Endothelial cell of umbilical vein (primary cell): ENCODE data around the gene HDAC1.

Experiments used
- POLR2A ChIP-seq: IDR thresholded peaks from 2 replicates; pipeline ENCODE4 v1.6.1; 2012; ENCODE audit warnings: low read depth, mild to moderate bottlenecking, control low read depth, low read length
- POLR2AphosphoS5 ChIP-seq: IDR thresholded peaks from 2 replicates; pipeline ENCODE4 v1.6.1; 2012; ENCODE audit warnings: low read depth, mild to moderate bottlenecking, control low read depth, low read length, moderate library complexity; ENCODE audit not compliant: insufficient read depth
- TF ChIP-seq, protein P1 (sequence below), 2 donors: IDR thresholded peaks; 1 replicate in 1 of 2; 2 replicates in 1 of 2; pipeline ENCODE4 v1.5.1; 2011; ENCODE audit warnings: low read length in 2 of 2, mild to moderate bottlenecking in 2 of 2, moderate library complexity in 2 of 2, control low read depth in 1 of 2, inconsistent platforms in 1 of 2, low read depth in 1 of 2; ENCODE audit not compliant: insufficient read depth in 1 of 2; ENCODE audit errors: extremely low read depth in 1 of 2

DNA sequence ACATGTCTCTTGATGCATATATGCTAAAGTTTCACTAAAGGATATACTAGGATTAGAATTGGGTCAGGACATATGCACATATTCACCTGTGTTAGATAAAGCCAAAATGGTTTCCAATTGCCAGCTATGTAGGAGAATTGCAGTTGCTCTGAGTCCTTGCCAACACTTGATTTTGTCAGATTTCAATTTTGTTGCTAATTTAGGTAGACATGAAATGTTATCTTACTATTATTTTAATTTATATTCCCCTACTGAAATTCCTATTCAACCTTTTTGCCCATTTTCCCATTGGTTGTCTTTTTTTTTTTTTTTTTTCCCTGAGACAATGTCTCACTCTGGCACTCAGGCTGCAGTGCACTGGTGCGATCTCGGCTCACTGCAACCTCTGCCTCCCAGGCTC, 13.4 kb downstream of the HDAC1 start:
- TF ChIP-seq POLR2A = no peak
- TF ChIP-seq, protein P1, sequence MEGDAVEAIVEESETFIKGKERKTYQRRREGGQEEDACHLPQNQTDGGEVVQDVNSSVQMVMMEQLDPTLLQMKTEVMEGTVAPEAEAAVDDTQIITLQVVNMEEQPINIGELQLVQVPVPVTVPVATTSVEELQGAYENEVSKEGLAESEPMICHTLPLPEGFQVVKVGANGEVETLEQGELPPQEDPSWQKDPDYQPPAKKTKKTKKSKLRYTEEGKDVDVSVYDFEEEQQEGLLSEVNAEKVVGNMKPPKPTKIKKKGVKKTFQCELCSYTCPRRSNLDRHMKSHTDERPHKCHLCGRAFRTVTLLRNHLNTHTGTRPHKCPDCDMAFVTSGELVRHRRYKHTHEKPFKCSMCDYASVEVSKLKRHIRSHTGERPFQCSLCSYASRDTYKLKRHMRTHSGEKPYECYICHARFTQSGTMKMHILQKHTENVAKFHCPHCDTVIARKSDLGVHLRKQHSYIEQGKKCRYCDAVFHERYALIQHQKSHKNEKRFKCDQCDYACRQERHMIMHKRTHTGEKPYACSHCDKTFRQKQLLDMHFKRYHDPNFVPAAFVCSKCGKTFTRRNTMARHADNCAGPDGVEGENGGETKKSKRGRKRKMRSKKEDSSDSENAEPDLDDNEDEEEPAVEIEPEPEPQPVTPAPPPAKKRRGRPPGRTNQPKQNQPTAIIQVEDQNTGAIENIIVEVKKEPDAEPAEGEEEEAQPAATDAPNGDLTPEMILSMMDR (IDR thresholded peaks at IDR 0.05; ENCODE audit: extremely low read depth in 1 of 2, insufficient read depth in 1 of 2, low read depth in 1 of 2, low read length in 2 of 2) = no peak
- TF ChIP-seq POLR2AphosphoS5 = no peak
